ENCODE measurements around the gene SAP30.

The SAP30 gene

DNA sequence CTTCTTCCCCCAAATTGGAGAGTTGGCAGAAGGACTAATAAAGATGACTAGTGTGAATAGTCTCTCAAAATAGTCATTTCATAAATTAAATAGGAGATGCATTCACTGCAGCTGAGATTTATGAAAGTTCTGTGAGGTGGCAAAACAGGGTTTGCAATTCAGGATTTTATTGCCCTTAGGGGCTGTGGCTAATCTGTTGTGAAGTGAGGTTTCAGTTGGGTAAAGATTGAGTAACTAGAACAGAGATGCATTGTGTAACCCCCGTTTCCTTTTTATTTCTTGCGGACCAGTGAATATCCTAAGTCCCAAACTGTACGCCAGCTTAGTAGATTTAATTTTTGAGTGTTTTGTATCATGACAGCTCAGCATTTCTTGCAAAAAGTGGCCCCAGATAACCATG, 44.3 kb downstream of the SAP30 start:
- no peak for DNase-seq (ENCODE audit: low spot score)

- no peak for DNase-seq (ENCODE audit: low spot score)
These were observed 45.3 kb downstream of the SAP30 start for GRCh38 chr4:173415885-173416653.

- no peak for DNase-seq (ENCODE audit: low spot score)
These were observed 47.1 kb downstream of the SAP30 start for GRCh38 chr4:173417833-173418232.

GRCh38 chr4:173418639-173419038, 47.9 kb downstream of the SAP30 start:
- DNase-seq (ENCODE audit: low spot score): no peak

DNA sequence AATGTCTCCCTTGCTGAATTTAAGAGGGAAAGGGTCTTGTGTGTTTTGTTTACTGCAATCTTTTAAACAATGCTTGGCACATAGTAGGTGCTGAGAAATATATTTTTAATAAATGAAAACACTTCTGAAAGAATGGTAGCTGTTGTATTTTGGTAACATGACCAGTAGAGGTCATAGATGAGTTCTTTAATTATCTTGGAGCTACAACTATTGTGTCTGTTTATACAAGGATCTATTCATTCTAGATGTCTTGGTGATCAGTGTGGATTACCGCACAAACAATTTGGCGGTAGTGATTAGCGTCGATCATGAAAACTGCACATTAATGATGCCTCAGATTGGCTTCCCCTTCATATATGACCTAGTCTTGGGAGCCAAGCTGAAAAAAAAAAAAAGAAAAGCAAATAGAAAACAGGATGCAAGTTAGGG, 49.6 kb downstream of the SAP30 start:
- DNase-seq (ENCODE audit: low spot score): no peak

DNA sequence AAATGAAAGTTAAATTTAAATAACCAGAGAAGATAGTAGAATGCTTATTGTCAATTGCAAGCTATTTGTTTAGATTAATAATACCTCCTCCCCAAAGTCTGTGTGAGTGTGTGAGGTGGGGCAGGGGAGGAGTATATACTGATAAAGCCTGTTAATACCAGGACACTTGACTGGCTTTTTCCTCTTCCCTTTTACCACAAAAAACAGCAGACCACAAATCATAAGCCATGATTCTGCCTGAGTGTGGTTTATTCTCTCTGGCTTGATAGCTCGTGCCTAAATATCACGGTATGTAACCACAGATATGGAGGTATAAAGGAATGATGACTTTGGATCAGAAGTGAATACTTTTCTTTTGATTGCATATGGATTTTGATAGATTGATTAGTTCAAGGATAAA, 50.0 kb downstream of the SAP30 start:
- DNase-seq (ENCODE audit: low spot score): no peak

GRCh38 chr4:173424899-173425805, 54.4 kb downstream of the SAP30 start:
- no peak for DNase-seq (ENCODE audit: low spot score)

DNA sequence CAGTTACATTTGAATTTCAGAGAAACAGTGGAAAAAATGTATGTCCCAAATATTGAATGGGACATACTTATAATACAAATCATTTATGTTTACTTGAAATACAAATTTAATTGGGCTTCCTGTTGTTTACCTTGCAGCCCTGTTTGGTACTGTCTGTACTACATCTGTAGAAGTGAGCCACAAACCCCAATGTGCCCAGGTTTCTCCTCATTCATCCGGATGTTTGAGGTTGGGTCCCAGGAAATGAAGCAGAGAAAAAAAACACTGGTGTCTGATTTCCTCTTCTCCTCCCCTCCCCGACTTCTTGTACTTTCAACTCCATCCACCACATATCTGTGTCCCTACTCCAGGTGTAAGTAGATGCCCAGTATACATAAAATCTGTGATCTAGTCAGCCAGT, 55.3 kb downstream of the SAP30 start:
- DNase-seq (ENCODE audit: low spot score): no peak

Data from D341Med (cell line).